HEK293 (cell line): Measurements from ENCODE around the gene PLAC1.

Experiments used
- CTCF ChIA-PET: fragments of 350-600 bp; formaldehyde crosslinking; extraction: SDS; loops from one replicate; lab custom pipeline; 2021; ENCODE audit warnings: antibody characterized with exemption; lab: Yijun Ruan, JAX
- POLR2A ChIA-PET: fragments of 300-600 bp; formaldehyde crosslinking; extraction: SDS; loops from one replicate; lab custom pipeline; 2020; ENCODE audit warnings: antibody characterized with exemption, inconsistent platforms; lab: Yijun Ruan, JAX
- H3K27ac ChIP-seq: fragments of 200-500 bp; sonication (Bioruptor generic); 2 replicates; pipeline ENCODE4 v1.5.1; 2014; ENCODE audit warnings: low read depth, low read length, control low read depth, inconsistent platforms; ENCODE audit errors: extremely low read depth
- H3K36me3 ChIP-seq, 2 experiments: fragments of 200-500 bp in 1 of 2; sonication (Bioruptor generic) in 1 of 2; 1 replicate in 1 of 2; 2 replicates in 1 of 2; pipeline ENCODE4 v1.5.1; 2014 to 2017; ENCODE audit warnings: inconsistent platforms in 2 of 2, low read length in 2 of 2; ENCODE audit not compliant: control insufficient read depth in 2 of 2, insufficient read depth in 1 of 2
- H3K4me1 ChIP-seq: fragments of 200-500 bp; sonication (Bioruptor generic); 2 replicates; pipeline ENCODE4 v1.5.1; 2014; ENCODE audit warnings: mild to moderate bottlenecking, low read length, inconsistent platforms; ENCODE audit not compliant: control insufficient read depth, insufficient read depth
- H3K4me3 ChIP-seq: 2 replicates; pipeline ENCODE4 v1.5.1; 2011; ENCODE audit warnings: low read depth, mild to moderate bottlenecking, control low read depth, low read length, moderate library complexity
- H3K9me3 ChIP-seq: fragments of 200-500 bp; sonication (Bioruptor generic); 2 replicates; pipeline ENCODE4 v1.5.1; 2014; ENCODE audit warnings: low read depth, low read length, inconsistent platforms; ENCODE audit not compliant: control insufficient read depth, insufficient read depth
- EGR2 ChIP-seq: fragments of 450-650 bp; formaldehyde crosslinking; IDR thresholded peaks from 2 replicates; pipeline ENCODE4 v1.5.1; 2016; ENCODE audit warnings: low read depth, missing biosample characterization, missing genetic modification characterization
- HIC1 ChIP-seq: fragments of 450-650 bp; formaldehyde crosslinking; IDR thresholded peaks from 2 replicates; pipeline ENCODE4 v1.5.1; 2016; ENCODE audit warnings: missing biosample characterization, missing genetic modification characterization
- HOXA7 ChIP-seq: sonication (generic); formaldehyde crosslinking; IDR thresholded peaks from 2 replicates; pipeline ENCODE4 v1.8.1; 2022; ENCODE audit warnings: missing genetic modification reagents, borderline replicate concordance
- IKZF3 ChIP-seq: fragments of 450-650 bp; IDR thresholded peaks from 2 replicates; pipeline ENCODE4 v1.5.0; 2018; ENCODE audit warnings: missing biosample characterization, mild to moderate bottlenecking, missing genetic modification characterization, moderate library complexity
- OSR2 ChIP-seq: fragments of 450-650 bp; formaldehyde crosslinking; IDR thresholded peaks from 2 replicates; pipeline ENCODE4 v1.5.1; 2016; ENCODE audit warnings: missing biosample characterization, missing genetic modification characterization
- PBX3 ChIP-seq: sonication (generic); formaldehyde crosslinking; IDR thresholded peaks from 2 replicates; pipeline ENCODE4 v1.8.1; 2022; ENCODE audit warnings: mild to moderate bottlenecking, moderate library complexity, missing genetic modification reagents
- PRDM6 ChIP-seq: fragments of 450-650 bp; formaldehyde crosslinking; IDR thresholded peaks from 2 replicates; pipeline ENCODE4 v1.5.1; 2017; ENCODE audit warnings: missing biosample characterization, missing genetic modification characterization
- REST ChIP-seq: fragments of 450-650 bp; formaldehyde crosslinking; IDR thresholded peaks from 2 replicates; pipeline ENCODE4 v1.5.1; 2016; ENCODE audit warnings: missing biosample characterization, missing genetic modification characterization
- ZBTB1 ChIP-seq: fragments of 450-650 bp; formaldehyde crosslinking; IDR thresholded peaks from 2 replicates; pipeline ENCODE4 v1.5.1; 2016; ENCODE audit warnings: missing biosample characterization, missing genetic modification characterization
- ZBTB6 ChIP-seq: fragments of 450-650 bp; formaldehyde crosslinking; IDR thresholded peaks from 2 replicates; pipeline ENCODE4 v1.5.1; 2017; ENCODE audit warnings: missing biosample characterization, missing genetic modification characterization
- ZBTB7A ChIP-seq: fragments of 450-650 bp; formaldehyde crosslinking; IDR thresholded peaks from 2 replicates; pipeline ENCODE4 v1.5.1; 2016; ENCODE audit warnings: low read depth, missing biosample characterization, missing genetic modification characterization
- ZIC2 ChIP-seq: fragments of 450-650 bp; formaldehyde crosslinking; IDR thresholded peaks from 2 replicates; pipeline ENCODE4 v1.5.1; 2016; ENCODE audit warnings: missing biosample characterization, missing genetic modification characterization
- ZNF132 ChIP-seq: fragments of 450-650 bp; formaldehyde crosslinking; IDR thresholded peaks from 2 replicates; pipeline ENCODE4 v1.5.1; 2017; ENCODE audit warnings: missing biosample characterization, missing genetic modification characterization, borderline replicate concordance
- ZNF133 ChIP-seq: fragments of 450-650 bp; formaldehyde crosslinking; IDR thresholded peaks from 2 replicates; pipeline ENCODE4 v1.5.1; 2016; ENCODE audit warnings: missing biosample characterization, missing genetic modification characterization
- ZNF140 ChIP-seq: fragments of 450-650 bp; formaldehyde crosslinking; IDR thresholded peaks from 2 replicates; pipeline ENCODE4 v1.5.1; 2016; ENCODE audit warnings: missing biosample characterization, missing genetic modification characterization
- ZNF146 ChIP-seq: fragments of 450-650 bp; formaldehyde crosslinking; IDR thresholded peaks from 2 replicates; pipeline ENCODE4 v1.5.1; 2016; ENCODE audit warnings: missing biosample characterization, missing genetic modification characterization
- ZNF148 ChIP-seq: fragments of 450-650 bp; formaldehyde crosslinking; IDR thresholded peaks from 2 replicates; pipeline ENCODE4 v1.5.0; 2017; ENCODE audit warnings: missing biosample characterization, missing genetic modification characterization, borderline replicate concordance
- ZNF19 ChIP-seq: fragments of 450-650 bp; formaldehyde crosslinking; IDR thresholded peaks from 2 replicates; pipeline ENCODE4; 2016; ENCODE audit warnings: missing biosample characterization, missing genetic modification characterization, low read depth
- ZNF2 ChIP-seq: fragments of 450-650 bp; formaldehyde crosslinking; IDR thresholded peaks from 2 replicates; pipeline ENCODE4 v1.5.1; 2016; ENCODE audit warnings: missing biosample characterization, missing genetic modification characterization
- ZNF214 ChIP-seq: fragments of 450-650 bp; formaldehyde crosslinking; IDR thresholded peaks from 2 replicates; pipeline ENCODE4 v1.5.1; 2017; ENCODE audit warnings: missing biosample characterization, mild to moderate bottlenecking, missing genetic modification characterization, borderline replicate concordance
- ZNF274 ChIP-seq, 2 experiments: fragments of 200-500 bp in 1 of 2; fragments of 450-650 bp in 1 of 2; sonication (Bioruptor generic) in 1 of 2; formaldehyde crosslinking in 1 of 2; IDR thresholded peaks; 2 replicates each; pipeline versions ENCODE4 v1.5.1 to v1.6.1; 2014 to 2016; ENCODE audit warnings: borderline replicate concordance in 1 of 2, inconsistent platforms in 1 of 2, low read length in 1 of 2, missing biosample characterization in 1 of 2, missing genetic modification characterization in 1 of 2
- ZNF626 ChIP-seq: fragments of 450-650 bp; sonication (Bioruptor Pico); formaldehyde crosslinking; IDR thresholded peaks from 2 replicates; pipeline ENCODE4 v1.5.1; 2018; ENCODE audit warnings: missing biosample characterization, missing genetic modification characterization, inconsistent platforms
- ZNF837 ChIP-seq: fragments of 450-650 bp; formaldehyde crosslinking; IDR thresholded peaks from 2 replicates; pipeline ENCODE4 v1.5.1; 2016; ENCODE audit warnings: missing biosample characterization, missing genetic modification characterization

PLAC1 gene

GRCh38 chrX:134622056-134622812 is 36.0 kb downstream of the PLAC1 start:
- ChIA-PET CTCF (interaction anchor here (0.9 kb wide), 1 partner anchor 20 kb away, joined by 4 read pairs; no protein-coding TSS in a partner anchor), POLR2A (interaction anchor here (0.6 to 0.7 kb wide), 2 partner anchors 29 to 51 kb away, joined by 3 to 6 read pairs; no protein-coding TSS in a partner anchor)
- H3K27ac ChIP-seq: no peak overlapping the region
- H3K4me3 ChIP-seq: no peak overlapping the region
- H3K36me3 ChIP-seq: no peaks in the 10 kb centered on the region
- no peaks in the 10 kb centered on the region for H3K4me1 ChIP-seq
- H3K9me3 ChIP-seq: no peaks in the 10 kb centered on the region
- TF ChIP-seq ZIC2: no peak
- TF ChIP-seq ZBTB1: no peak
- no peak for TF ChIP-seq ZNF140 (tag by site-specific recombination)
- no peak for TF ChIP-seq ZNF132
- TF ChIP-seq ZNF19: no peak
- no peak for TF ChIP-seq EGR2
- TF ChIP-seq ZNF2 (tag by site-specific recombination): no peak
- TF ChIP-seq ZNF214: no peak
- TF ChIP-seq ZNF837 (tag by site-specific recombination): no peak
- no peak for TF ChIP-seq ZNF626 (tag by site-specific recombination)
- no peak for TF ChIP-seq ZBTB7A (tag by site-specific recombination)
- TF ChIP-seq IKZF3 (tag by site-specific recombination): no peak
- no peak for TF ChIP-seq HOXA7
- no peak for TF ChIP-seq ZNF133 (tag by site-specific recombination)
- TF ChIP-seq PRDM6 (tag by site-specific recombination): no peak
- TF ChIP-seq ZNF146 (tag by site-specific recombination): no peak

- no peaks in the 10 kb centered on the region; a peak in 1 of 3 replicates for H3K36me3 ChIP-seq
- CTCF ChIA-PET: no interaction called here
- H3K4me1 ChIP-seq: no peaks in the 10 kb centered on the region
- POLR2A ChIA-PET: no interaction called here
- no peak overlapping the region for H3K27ac ChIP-seq
- H3K9me3 ChIP-seq: no peaks in the 10 kb centered on the region
- no peak overlapping the region for H3K4me3 ChIP-seq
- TF ChIP-seq ZNF148 (tag by site-specific recombination) (no peak), HIC1 (no peak), ZBTB6 (tag by site-specific recombination) (no peak), ZNF274 (IDR thresholded peaks at IDR 0.05; ENCODE audit: low read length) (no peak), ZNF274 (tag by site-specific recombination; IDR thresholded peaks at IDR 0.05; ENCODE audit: borderline replicate concordance) (no peak), REST (tag by site-specific recombination) (no peak), PBX3 (no peak), OSR2 (tag by site-specific recombination) (no peak)
Observed at GRCh38 chrX:134619838-134620237, 38.4 kb downstream of the PLAC1 start.
